BJ (cell line): ENCODE measurements around the gene PALS2. TPM values are rescaled to one million over a fixed set of nuclear protein-coding genes. Genes with fewer than 3 reads are reported as not detected.

ENCODE experiments used
- CTCF ChIA-PET: fragments of 350-600 bp; formaldehyde crosslinking; extraction: SDS; loops from one replicate; lab custom pipeline; 2021; ENCODE audit warnings: antibody characterized with exemption, inconsistent platforms; lab: Yijun Ruan, JAX
- POLR2A ChIA-PET: fragments of 300-600 bp; sonication (Branson Sonifier 250); formaldehyde crosslinking; extraction: SDS; loops from one replicate; lab custom pipeline; 2021; ENCODE audit warnings: antibody characterized with exemption; lab: Charles Lee
- DNase-seq: peaks from one replicate; pipeline ENCODE4 v3.0.0-alpha.2; 2011; ENCODE audit warnings: low read depth
- H3K27me3 ChIP-seq: 2 replicates; pipeline ENCODE4 v1.6.0; 2011; ENCODE audit warnings: low read length; ENCODE audit not compliant: control insufficient read depth, insufficient read depth
- H3K36me3 ChIP-seq: 2 replicates; pipeline ENCODE4 v1.5.1; 2011; ENCODE audit warnings: low read length; ENCODE audit not compliant: control insufficient read depth, insufficient read depth
- H3K4me3 ChIP-seq: 2 replicates; pipeline ENCODE4 v1.5.1; 2011; ENCODE audit warnings: low read depth, mild to moderate bottlenecking, control low read depth, low read length
- polyA plus RNA-seq: library from polyadenylated mRNA; depleted of rRNA; stranded (reverse); fragments of >200 nt; gene quantifications from 2 replicates; pipeline ENCODE4 v1.2.3, GENCODE V29; 2011
- TF ChIP-seq, protein P1 (sequence below): IDR thresholded peaks from 2 replicates; pipeline ENCODE4 v1.5.1; 2011; ENCODE audit warnings: low read depth, mild to moderate bottlenecking, control low read depth, inconsistent platforms, low read length, moderate library complexity; ENCODE audit not compliant: insufficient read depth

The PALS2 gene
- polyA plus RNA-seq, 1 experiment: 2.7 TPM

DNA sequence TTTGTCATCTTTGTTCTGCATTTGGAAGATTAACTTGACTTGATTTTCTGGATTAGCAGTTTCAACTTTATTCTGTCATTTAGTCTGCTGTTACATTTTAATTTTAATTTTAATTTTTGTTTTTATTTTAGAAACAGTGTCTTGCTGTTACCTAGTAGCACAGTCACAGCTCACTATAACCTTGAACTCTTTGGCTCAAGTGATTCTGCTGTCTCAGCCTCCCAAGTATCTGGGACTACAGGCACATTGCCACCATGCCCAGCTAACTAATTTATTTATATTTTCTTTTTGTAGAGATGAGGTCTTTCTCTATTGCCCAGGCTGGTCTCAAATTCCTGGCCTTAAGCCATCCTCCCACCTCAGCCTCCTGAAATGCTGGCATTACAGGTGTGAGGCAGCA is 35.3 kb downstream of the PALS2 start:
- POLR2A ChIA-PET: no interaction called here
- H3K4me3 ChIP-seq: no peak overlapping the region
- no peak for DNase-seq
- no peaks in the 10 kb centered on the region for H3K27me3 ChIP-seq
- CTCF ChIA-PET: no interaction called here
- H3K36me3 ChIP-seq: no peaks in the 10 kb centered on the region
- TF ChIP-seq, protein P1, sequence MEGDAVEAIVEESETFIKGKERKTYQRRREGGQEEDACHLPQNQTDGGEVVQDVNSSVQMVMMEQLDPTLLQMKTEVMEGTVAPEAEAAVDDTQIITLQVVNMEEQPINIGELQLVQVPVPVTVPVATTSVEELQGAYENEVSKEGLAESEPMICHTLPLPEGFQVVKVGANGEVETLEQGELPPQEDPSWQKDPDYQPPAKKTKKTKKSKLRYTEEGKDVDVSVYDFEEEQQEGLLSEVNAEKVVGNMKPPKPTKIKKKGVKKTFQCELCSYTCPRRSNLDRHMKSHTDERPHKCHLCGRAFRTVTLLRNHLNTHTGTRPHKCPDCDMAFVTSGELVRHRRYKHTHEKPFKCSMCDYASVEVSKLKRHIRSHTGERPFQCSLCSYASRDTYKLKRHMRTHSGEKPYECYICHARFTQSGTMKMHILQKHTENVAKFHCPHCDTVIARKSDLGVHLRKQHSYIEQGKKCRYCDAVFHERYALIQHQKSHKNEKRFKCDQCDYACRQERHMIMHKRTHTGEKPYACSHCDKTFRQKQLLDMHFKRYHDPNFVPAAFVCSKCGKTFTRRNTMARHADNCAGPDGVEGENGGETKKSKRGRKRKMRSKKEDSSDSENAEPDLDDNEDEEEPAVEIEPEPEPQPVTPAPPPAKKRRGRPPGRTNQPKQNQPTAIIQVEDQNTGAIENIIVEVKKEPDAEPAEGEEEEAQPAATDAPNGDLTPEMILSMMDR: no peak

DNA sequence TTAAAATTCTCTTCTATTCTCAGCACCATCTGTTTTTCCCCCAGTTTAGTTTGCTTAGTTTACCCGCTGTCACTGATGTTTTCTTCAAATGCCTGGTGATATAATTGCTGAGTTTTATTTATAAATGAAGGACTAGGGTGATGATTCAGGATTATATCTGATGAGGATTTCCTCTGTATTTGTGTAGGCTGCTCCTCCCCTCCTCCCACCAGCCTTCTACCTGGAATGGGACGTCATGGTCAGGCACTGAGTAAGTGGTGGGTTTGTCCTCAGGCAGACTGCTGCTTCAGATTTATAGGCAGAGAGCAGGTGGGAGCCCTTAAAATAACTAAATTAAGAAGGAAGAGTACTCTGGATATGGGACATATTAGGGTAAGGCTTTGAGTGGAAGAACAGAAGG is 35.8 kb downstream of the PALS2 start:
- ChIA-PET POLR2A (no interaction called here), CTCF (no interaction called here)
- DNase-seq: no peak
- TF ChIP-seq, protein P1: no peak
- Histone ChIP-seq H3K4me3 (no peak overlapping the region), H3K36me3 (no peaks in the 10 kb centered on the region), H3K27me3 (no peaks in the 10 kb centered on the region)

- DNase-seq: no peak
- TF ChIP-seq, protein P1: no peak
- CTCF ChIA-PET: no interaction called here
- POLR2A ChIA-PET: no interaction called here
- Histone ChIP-seq H3K27me3 (no peaks in the 10 kb centered on the region), H3K36me3 (no peaks in the 10 kb centered on the region), H3K4me3 (no peak overlapping the region)
These were observed 36.3 kb downstream of the PALS2 start for GRCh38 chr7:24609570-24609969.

DNA sequence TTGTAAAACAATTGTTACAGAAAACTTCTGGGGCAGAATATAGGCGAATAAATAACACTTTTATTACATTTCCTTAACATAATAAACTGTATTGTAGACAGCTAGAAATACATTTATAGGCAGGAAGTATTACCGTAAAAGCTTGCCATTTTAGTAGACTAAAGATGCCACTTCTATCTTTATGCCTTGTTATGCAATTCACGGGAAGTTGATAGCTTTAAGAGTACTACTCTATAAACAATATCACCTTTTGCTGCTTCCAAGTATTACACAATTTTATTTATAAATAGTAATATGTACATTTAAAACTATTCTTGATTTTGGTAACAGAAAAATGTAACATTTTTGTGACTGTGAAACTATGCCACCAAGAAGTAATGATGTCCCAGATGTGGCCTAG is 37.9 kb downstream of the PALS2 start:
- Histone ChIP-seq H3K36me3 (no peaks in the 10 kb centered on the region), H3K4me3 (no peak overlapping the region), H3K27me3 (no peaks in the 10 kb centered on the region)
- ChIA-PET POLR2A (no interaction called here), CTCF (no interaction called here)
- TF ChIP-seq, protein P1: no peak
- no peak for DNase-seq

DNA sequence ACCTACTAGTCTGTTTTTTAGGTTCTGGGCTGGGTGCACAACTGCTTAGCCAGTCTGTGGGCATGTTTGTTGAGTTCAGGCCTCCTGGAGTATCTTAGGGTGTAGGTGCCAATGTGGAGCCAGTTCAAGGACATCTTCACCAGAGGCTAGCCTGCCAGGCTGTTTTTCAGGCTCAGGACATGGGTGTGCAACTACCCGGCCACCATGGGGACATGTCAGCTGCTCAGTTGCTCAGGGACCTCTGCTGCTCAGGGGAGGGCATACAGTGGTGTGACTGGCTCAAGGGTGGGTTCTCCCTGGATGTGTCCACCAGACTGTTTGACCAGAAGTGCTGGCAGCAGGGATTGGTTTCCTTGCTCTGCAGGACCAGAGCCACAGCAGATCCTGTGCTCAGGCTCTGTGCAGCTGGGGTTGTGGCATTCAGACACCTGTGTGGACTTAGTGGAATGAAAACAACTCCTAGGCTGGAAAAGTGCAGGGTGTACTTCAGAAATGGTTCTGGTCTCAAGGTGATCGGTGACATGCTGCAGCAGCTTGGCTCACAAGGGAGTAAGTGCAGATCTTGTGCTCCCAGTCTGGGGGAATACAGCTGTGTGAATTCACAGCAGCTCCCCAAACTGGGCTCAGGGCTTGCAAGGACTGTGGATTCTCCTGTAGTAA is 44.8 kb downstream of the PALS2 start:
- Histone ChIP-seq H3K36me3 (no peaks in the 10 kb centered on the region), H3K27me3 (no peaks in the 10 kb centered on the region), H3K4me3 (no peak overlapping the region)
- no peak for DNase-seq
- ChIA-PET CTCF (no interaction called here), POLR2A (no interaction called here)
- TF ChIP-seq, protein P1: no peak
